Psoas muscle (tissue), 8 donors: ENCODE data around the gene SLC13A3. TPM values are rescaled to one million over a fixed set of nuclear protein-coding genes. Genes with fewer than 3 reads are reported as not detected.

Experiments
- ATAC-seq, 4 donors: fragments of 200-7000 bp; cut with Tn5 transposase; one replicate each; pipeline ENCODE4 v1.9.1; 2020; ENCODE audit warnings: moderate library complexity in 3 of 4, mild to moderate bottlenecking in 2 of 4
- DNase-seq, 2 donors: peaks; one replicate each; pipeline ENCODE4 v3.0.0-alpha.2; 2020
- H3K27ac ChIP-seq: fragments of 200-600 bp; one replicate; pipeline ENCODE4 v1.8.0; 2022
- H3K27me3 ChIP-seq, 3 donors: fragments of 200-600 bp in 1 of 3; one replicate each; pipeline versions ENCODE4 v1.6.1 to v1.8.0; 2013 to 2022; ENCODE audit warnings: low read length in 2 of 3, mild to moderate bottlenecking in 2 of 3, moderate library complexity in 1 of 3; ENCODE audit not compliant: insufficient read depth in 3 of 3
- H3K36me3 ChIP-seq, 2 donors: fragments of 200-600 bp in 1 of 2; one replicate each; pipeline versions ENCODE4 v1.6.1 to v1.8.0; 2013 to 2022; ENCODE audit warnings: low read depth in 1 of 2, mild to moderate bottlenecking in 1 of 2, moderate library complexity in 1 of 2; ENCODE audit not compliant: insufficient read depth in 1 of 2
- H3K4me1 ChIP-seq: fragments of 200-600 bp; one replicate; pipeline ENCODE4 v1.8.0; 2022
- H3K4me3 ChIP-seq: fragments of 200-600 bp; one replicate; pipeline ENCODE4 v1.8.0; 2022; ENCODE audit warnings: mild to moderate bottlenecking
- H3K9me3 ChIP-seq: fragments of 200-600 bp; one replicate; pipeline ENCODE4 v1.8.0; 2022
- CTCF ChIP-seq: fragments of 200-600 bp; IDR thresholded peaks from one replicate; pipeline ENCODE4 v1.8.0; 2022; ENCODE audit warnings: antibody characterized with exemption
- WGBS, 3 donors: extraction: QIAGEN DNeasy Blood & Tissue Kit; methylation state at CpG; one replicate each; pipeline versions ENCODE4 v1.1.6 to v1.1.7; 2013; 5-methylcytosine and 5-hydroxymethylcytosine counted together
- intact Hi-C, 2 donors: fragments of 100-400 bp; cut with DNase I; formaldehyde crosslinking; loops; one replicate each; pipeline versions ENCODE4 v1.11.0 to v1.14.2; 2022
- polyA plus RNA-seq, 3 donors: library from polyadenylated mRNA; stranded (reverse); fragments of 200-250 nt; gene quantifications; one replicate each; pipeline ENCODE4 v1.2.3, GENCODE V29; 2013
- total RNA-seq, 4 donors: library from RNA; stranded (reverse); fragmentation: NEBNext Ultra II Directional in 2 of 4; extraction: Animal tissue kit (Norgen Biotek cat#: 25700) in 2 of 4; gene quantifications; one replicate each; pipeline versions ENCODE4 v1.2.1 to v1.2.4, GENCODE V29; 2021 to 2023
- donor health status: healthy with polysubstance abuse.
- donor health status: DM: no; HTN: no; CAD: no; lungs with moderate emphysema.
- donor health status: Bipolar disorder and iron deficiency.
- donor health status: healthy.
- donor health status: DM: yes; HTN: yes; CAD: no.
- donor health status: DM: no; HTN: no; CAD: no.
- donor health status: DM: no; HTN: no; CAD: no.
- donor health status: DM: yes; HTN: yes; CAD: no.

SLC13A3 gene
- total and polyA plus RNA-seq, 7 donors: 0.04 to 0.38 (median 0.15) TPM

DNA sequence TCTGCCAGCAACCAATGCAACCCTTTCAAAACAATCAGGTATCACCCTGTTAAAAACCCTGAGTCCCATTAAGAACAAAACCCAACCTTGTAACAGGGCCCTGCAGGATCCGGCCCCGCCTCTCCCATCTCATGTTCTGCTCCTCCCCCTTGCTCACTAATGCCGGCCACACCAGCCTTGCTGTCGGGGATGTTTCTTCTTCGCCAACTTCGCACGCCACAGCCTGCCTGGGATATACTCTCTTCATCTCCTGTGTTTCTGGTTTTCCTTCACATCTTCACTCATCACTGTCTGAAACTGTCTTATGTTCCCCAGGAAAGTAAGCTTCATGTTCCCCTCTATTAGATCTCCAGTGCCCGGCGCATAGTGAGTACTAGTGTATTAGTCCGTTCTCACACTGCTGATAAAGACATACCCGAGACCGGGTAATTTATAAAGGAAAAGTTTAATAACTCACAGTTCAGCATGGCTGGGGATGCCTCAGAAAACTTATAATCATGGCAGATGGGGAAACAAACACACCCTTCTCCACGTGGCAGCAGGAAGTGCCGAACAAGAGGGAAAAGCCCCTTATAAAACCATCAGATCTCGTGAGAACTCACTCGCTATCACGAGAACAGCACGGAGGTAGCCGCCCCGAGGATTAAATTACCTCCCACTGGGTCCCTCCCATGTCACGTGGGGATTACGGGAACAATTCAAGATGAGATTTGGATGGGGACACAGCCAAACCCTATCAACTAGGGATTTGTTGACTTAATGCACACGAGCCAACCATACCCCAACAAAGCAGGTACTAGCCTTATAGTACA, 32.9 kb upstream of the SLC13A3 start:
- H3K4me1 ChIP-seq: peaks cover 48% of the 10 kb centered on the region

GRCh38 chr20:46683668-46683938, 32.3 kb upstream of the SLC13A3 start:
- 40 to 43% (median 41%) methylated on average over 8 of the region's 8 CpGs for WGBS, 3 donors
- intact Hi-C loops: no loop called here
- Histone ChIP-seq H3K36me3 (peaks cover 0 to 15% of the 10 kb centered on the region in 2 donors), H3K4me3 (peak overlapping the region; percentile 49), H3K27me3 (no peaks in the 10 kb centered on the region), H3K9me3 (no peaks in the 10 kb centered on the region), H3K4me1 (peaks cover 48% of the 10 kb centered on the region), H3K27ac (no peak overlapping the region)
- peak in 2 of 4 donors; percentile 10 to 17 for ATAC-seq
- TF ChIP-seq CTCF: no peak
- no peak for DNase-seq

More for the DNA sequence above, 32.9 kb upstream of the SLC13A3 start:
- Histone ChIP-seq H3K9me3 (no peaks in the 10 kb centered on the region), H3K36me3 (peaks cover 0 to 15% of the 10 kb centered on the region in 2 donors), H3K27me3 (no peaks in the 10 kb centered on the region), H3K4me3 (peak overlapping the region; percentile 49), H3K27ac (no peak overlapping the region)
- intact Hi-C loops: no loop called here
- ATAC-seq (peak in 3 of 4 donors; percentile 46 to 62 (median 55)), DNase-seq (peak; percentile 42 to 62)
- 41 to 44% (median 42%) methylated on average over 23 of the region's 23 CpGs for WGBS, 3 donors
- no peak for TF ChIP-seq CTCF

- no peak for TF ChIP-seq CTCF
- Histone ChIP-seq H3K4me3 (peak overlapping the region; percentile 49), H3K4me1 (peaks cover 45% of the 10 kb centered on the region), H3K36me3 (peaks cover 0 to 15% of the 10 kb centered on the region in 2 donors), H3K27ac (no peak overlapping the region), H3K9me3 (no peaks in the 10 kb centered on the region), H3K27me3 (no peaks in the 10 kb centered on the region)
- no peak for ATAC-seq
- WGBS, 3 donors: 36 to 39% (median 37%) methylated on average over 12 of the region's 12 CpGs
- intact Hi-C loops: no loop called here
- DNase-seq: no peak
Measured at GRCh38 chr20:46683011-46683667, 31.9 kb upstream of the SLC13A3 start.

- peaks cover 0 to 15% of the 10 kb centered on the region in 2 donors for H3K36me3 ChIP-seq
- no peak overlapping the region for H3K27ac ChIP-seq
- no peak for ATAC-seq
- DNase-seq: no peak
- no peaks in the 10 kb centered on the region for H3K9me3 ChIP-seq
- no peak overlapping the region for H3K4me3 ChIP-seq
- 69 to 73% (median 71%) methylated on average over 9 of the region's 9 CpGs for WGBS, 3 donors
- intact Hi-C loops: no loop called here
- peaks cover 36% of the 10 kb centered on the region for H3K4me1 ChIP-seq
- no peak for TF ChIP-seq CTCF
- H3K27me3 ChIP-seq: no peaks in the 10 kb centered on the region
Measured at GRCh38 chr20:46682063-46682821, 31.0 kb upstream of the SLC13A3 start.
